GM20000 (cell line): ENCODE measurements around the gene CHCHD4.

Experiments used
- DNase-seq: peaks from one replicate; pipeline ENCODE4 v3.0.0; 2012; ENCODE audit warnings: low spot score
- TF ChIP-seq, protein P1 (sequence below): IDR thresholded peaks from 2 replicates; pipeline ENCODE4 v1.5.1; 2012; ENCODE audit warnings: mild to moderate bottlenecking, control low read depth; ENCODE audit errors: extremely low read depth, missing control alignments

CHCHD4 gene

DNA sequence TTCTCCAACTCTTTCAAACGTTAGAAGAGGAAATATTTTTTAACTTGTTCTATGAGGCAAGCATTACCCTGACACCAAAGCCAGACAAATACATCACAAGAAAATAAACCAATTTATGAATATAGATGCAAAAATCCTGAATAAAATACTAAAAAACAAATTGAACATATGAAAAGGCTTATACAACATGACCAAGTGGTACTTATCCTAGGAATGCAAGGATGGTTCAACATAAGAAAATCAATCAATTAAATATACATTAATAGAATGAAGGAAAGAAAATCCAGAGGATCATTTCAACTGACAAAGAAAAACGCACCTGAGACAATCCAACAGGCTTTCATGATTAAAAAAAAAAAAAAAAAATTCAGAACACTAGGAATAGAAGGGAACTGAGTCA is 36.6 kb upstream of the CHCHD4 start:
- DNase-seq: no peak
- TF ChIP-seq, protein P1, sequence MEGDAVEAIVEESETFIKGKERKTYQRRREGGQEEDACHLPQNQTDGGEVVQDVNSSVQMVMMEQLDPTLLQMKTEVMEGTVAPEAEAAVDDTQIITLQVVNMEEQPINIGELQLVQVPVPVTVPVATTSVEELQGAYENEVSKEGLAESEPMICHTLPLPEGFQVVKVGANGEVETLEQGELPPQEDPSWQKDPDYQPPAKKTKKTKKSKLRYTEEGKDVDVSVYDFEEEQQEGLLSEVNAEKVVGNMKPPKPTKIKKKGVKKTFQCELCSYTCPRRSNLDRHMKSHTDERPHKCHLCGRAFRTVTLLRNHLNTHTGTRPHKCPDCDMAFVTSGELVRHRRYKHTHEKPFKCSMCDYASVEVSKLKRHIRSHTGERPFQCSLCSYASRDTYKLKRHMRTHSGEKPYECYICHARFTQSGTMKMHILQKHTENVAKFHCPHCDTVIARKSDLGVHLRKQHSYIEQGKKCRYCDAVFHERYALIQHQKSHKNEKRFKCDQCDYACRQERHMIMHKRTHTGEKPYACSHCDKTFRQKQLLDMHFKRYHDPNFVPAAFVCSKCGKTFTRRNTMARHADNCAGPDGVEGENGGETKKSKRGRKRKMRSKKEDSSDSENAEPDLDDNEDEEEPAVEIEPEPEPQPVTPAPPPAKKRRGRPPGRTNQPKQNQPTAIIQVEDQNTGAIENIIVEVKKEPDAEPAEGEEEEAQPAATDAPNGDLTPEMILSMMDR: no peak

DNA sequence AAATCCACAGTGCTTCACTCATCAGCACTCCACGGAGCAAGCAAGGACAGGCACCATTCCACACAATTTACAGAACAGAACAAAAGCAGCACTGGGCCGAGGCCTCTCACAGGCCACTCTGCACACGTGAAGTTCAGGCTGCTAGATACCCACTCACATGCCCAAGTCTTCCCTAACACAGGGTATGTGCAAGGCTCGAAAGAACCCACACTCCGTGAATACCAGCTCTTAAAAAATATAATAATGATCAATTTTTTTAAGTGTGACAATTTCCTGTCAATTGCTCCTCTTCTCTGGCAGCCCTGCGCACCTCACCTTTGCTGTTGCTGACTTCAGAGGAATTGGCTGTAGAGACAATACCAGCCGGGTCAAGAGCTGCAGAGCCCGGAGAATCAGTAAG is 34.8 kb upstream of the CHCHD4 start:
- DNase-seq: no peak
- TF ChIP-seq, protein P1: no peak

DNA sequence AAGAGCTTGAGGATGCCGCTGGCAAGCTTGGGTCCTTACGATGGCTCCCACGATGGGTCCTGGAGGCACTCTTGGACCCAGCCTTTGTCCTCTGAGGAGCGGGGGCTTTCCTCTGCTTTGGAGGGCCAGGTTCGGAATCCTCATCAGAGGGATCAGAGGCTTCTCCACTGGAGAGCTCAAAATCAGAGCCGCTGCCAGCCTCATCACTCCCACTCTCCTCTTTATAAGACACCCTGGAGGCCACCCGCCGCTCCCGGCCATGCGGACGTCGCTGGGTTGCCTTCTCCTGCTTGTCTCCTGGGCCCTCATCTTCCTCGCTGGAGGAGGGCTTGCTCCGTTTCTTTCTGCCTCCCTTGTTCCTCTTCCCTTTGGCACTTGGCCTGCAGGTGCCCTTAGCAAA is 33.7 kb upstream of the CHCHD4 start:
- DNase-seq: no peak
- TF ChIP-seq, protein P1: no peak

DNA sequence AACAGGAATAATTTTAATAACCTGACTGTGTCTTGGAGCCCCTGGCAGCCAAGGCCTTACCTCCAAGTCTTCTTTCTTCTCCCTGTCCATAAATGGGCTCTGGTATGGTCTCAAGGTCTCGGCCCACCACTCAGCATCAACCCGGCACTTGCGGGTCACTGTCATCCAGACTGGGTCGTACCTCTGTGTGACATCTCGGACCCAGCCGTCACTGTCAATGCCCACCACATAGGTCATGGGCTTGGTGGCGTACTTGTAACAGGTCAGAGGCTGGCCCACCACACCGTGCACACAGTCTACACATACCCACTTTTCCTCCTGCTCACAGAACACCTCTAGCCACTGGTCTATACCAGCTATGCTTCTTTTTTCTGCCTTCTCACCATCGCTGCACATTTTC is 33.3 kb upstream of the CHCHD4 start:
- TF ChIP-seq, protein P1: no peak
- no peak for DNase-seq

- TF ChIP-seq, protein P1: no peak
- DNase-seq: no peak
These were observed 32.3 kb upstream of the CHCHD4 start for GRCh38 chr3:14156843-14157561.

- TF ChIP-seq, protein P1: no peak
- DNase-seq: no peak
These were observed 31.5 kb upstream of the CHCHD4 start for GRCh38 chr3:14156201-14156600.

- TF ChIP-seq, protein P1: no peak
These were observed 30.3 kb upstream of the CHCHD4 start for GRCh38 chr3:14154895-14155440.

More at GRCh38 chr3:14154895-14155440, 30.3 kb upstream of the CHCHD4 start:
- DNase-seq: no peak
